Activated CD8-positive, alpha-beta memory T cell treated with anti-CD3 and anti-CD28 coated beads, Interleukin-2, amount 50 U/mL, for 24 hours (primary cell): ENCODE results near the gene CAMTA1.

ENCODE experiments used
- DNase-seq: peaks from one replicate; pipeline ENCODE4 v3.0.0-alpha.2; 2020; ENCODE audit errors: extremely low read depth

CAMTA1 gene

GRCh38 chr1:6979003-6979613 lies 193.9 kb downstream of the CAMTA1 start:
- no peak for DNase-seq

- no peak for DNase-seq
Measured at GRCh38 chr1:6981595-6981994, 196.3 kb downstream of the CAMTA1 start.

- no peak for DNase-seq
Measured at GRCh38 chr1:6982443-6982842, 197.2 kb downstream of the CAMTA1 start.

GRCh38 chr1:6982860-6983259 lies 197.6 kb downstream of the CAMTA1 start:
- DNase-seq = no peak

- DNase-seq = no peak
Measured at GRCh38 chr1:6984536-6984935, 199.3 kb downstream of the CAMTA1 start.

GRCh38 chr1:6984986-6985385 lies 199.7 kb downstream of the CAMTA1 start:
- DNase-seq = no peak

- DNase-seq = no peak
Measured at GRCh38 chr1:6985549-6986276, 200.5 kb downstream of the CAMTA1 start.

GRCh38 chr1:6986281-6986680 lies 201.0 kb downstream of the CAMTA1 start:
- no peak for DNase-seq

GRCh38 chr1:6987940-6988339 lies 202.7 kb downstream of the CAMTA1 start:
- no peak for DNase-seq

GRCh38 chr1:6988796-6989195 lies 203.5 kb downstream of the CAMTA1 start:
- DNase-seq = no peak

- no peak for DNase-seq
Measured at GRCh38 chr1:6989212-6990159, 204.2 kb downstream of the CAMTA1 start.

GRCh38 chr1:6991266-6991665 lies 206.0 kb downstream of the CAMTA1 start:
- DNase-seq = no peak

GRCh38 chr1:6995789-6996188 lies 210.5 kb downstream of the CAMTA1 start:
- no peak for DNase-seq

- DNase-seq = no peak
Measured at GRCh38 chr1:6996371-6996770, 211.1 kb downstream of the CAMTA1 start.

- DNase-seq = no peak
Measured at GRCh38 chr1:6996866-6997265, 211.6 kb downstream of the CAMTA1 start.

GRCh38 chr1:6998267-6998666 lies 213.0 kb downstream of the CAMTA1 start:
- no peak for DNase-seq

GRCh38 chr1:6999826-7000225 lies 214.6 kb downstream of the CAMTA1 start:
- DNase-seq = no peak

- DNase-seq = no peak
Measured at GRCh38 chr1:7000720-7001119, 215.5 kb downstream of the CAMTA1 start.

- DNase-seq = no peak
Measured at GRCh38 chr1:7002728-7003127, 217.5 kb downstream of the CAMTA1 start.

GRCh38 chr1:7003676-7004075 lies 218.4 kb downstream of the CAMTA1 start:
- no peak for DNase-seq

- DNase-seq = no peak
Measured at GRCh38 chr1:7004181-7004580, 218.9 kb downstream of the CAMTA1 start.

GRCh38 chr1:7005762-7006161 lies 220.5 kb downstream of the CAMTA1 start:
- no peak for DNase-seq
